ENCODE measurements around the gene ALDH1A2.

- no peak for TF ChIP-seq POLR2AphosphoS5 (IDR thresholded peaks at IDR 0.05; ENCODE audit: insufficient read depth in 1 of 2, low read depth in 1 of 2)
- TF ChIP-seq CTCF (IDR thresholded peaks at IDR 0.05), result no peak
- TF ChIP-seq POLR2A (IDR thresholded peaks at IDR 0.05), result no peak
These were observed 46.2 kb upstream of the ALDH1A2 start for GRCh38 chr15:58111718-58112104.
